NCI-H748 treated with DMSO at 0.1 percent for 48 hours (cell line): ENCODE data around the gene CHST11.

Source experiments
- DNase-seq: peaks from one replicate; lab custom pipeline; 2025; lab: John Stamatoyannopoulos, UW

The CHST11 gene

GRCh38 chr12:104631867-104632266, 175.1 kb downstream of the CHST11 start:
- no peak for DNase-seq

- DNase-seq = no peak
These were observed 176.0 kb downstream of the CHST11 start for GRCh38 chr12:104632724-104633201.

DNA sequence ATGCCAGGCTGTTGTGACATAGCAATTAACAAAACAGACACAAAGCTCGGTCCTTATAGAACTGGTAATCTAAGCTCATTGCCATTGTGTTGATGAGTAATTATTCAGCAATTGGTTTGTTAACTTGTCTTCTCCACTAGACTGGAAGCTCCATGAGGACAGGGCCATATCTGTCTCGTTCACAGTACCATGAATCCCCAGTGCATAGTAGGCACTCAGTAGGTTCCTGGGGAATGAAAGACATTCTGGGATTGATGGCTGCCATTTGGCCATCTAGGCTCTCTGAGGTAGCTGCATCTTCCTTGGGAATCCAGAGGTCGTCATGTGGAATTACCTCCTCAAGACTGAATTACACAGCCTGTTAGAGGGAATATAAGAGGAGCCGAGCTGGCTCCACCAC, 177.3 kb downstream of the CHST11 start:
- no peak for DNase-seq

DNA sequence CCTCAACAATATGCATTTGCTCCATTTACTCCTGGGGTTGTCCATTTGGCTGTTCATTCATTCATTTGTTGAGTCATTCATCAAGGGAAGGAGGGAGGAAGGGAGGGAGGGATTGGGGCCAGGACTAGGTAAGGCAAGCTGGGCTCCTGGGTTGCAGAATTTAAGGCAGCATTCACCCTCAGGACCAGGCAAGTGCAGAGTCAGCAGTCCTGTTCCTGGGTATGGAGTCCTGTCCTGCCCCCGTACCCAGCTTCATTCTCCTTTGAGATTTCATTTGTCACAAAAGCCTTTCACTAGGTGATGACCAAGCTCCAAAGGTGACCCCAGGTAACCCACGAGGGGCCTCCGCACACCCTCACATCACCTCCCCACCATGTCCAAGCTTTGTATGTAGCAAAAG, 178.1 kb downstream of the CHST11 start:
- DNase-seq = no peak

DNA sequence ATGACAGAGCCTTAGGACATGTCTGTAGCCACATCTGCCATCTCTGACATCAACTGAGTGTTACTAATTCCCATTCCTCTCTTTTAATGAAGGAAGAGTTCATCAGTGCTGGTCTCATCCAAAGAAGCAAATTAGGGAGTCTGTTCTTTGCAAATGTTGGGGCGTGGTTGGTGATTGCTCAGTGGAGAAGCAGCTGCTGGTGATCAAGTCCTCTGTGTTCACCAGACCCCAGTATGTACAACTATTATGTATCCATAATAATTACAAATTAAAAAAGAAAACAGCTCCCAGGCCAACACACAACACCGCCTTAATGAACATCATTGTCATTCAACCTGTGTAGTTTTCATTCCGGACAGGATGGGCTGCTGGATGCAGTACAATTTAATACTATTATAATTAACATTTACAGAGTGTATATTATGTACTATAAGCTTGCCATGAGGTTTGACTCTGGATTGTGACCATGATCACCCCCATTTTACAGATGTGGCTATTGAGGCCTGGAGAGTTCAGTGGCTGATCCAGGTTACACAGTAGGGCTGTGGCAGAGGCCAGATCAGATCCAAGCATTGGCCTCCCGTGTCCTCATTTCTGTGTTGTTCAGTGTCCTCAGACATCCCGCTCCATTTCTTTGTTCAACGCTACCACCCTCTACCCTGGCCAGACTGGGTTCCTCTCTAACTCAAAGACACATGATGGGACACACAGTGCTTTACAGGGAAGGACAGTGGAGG, 179.0 kb downstream of the CHST11 start:
- DNase-seq = no peak

- no peak for DNase-seq
These were observed 179.7 kb downstream of the CHST11 start for GRCh38 chr12:104636496-104636895.

GRCh38 chr12:104637604-104638003, 180.9 kb downstream of the CHST11 start:
- no peak for DNase-seq

GRCh38 chr12:104638218-104638850, 181.6 kb downstream of the CHST11 start:
- DNase-seq = no peak

DNA sequence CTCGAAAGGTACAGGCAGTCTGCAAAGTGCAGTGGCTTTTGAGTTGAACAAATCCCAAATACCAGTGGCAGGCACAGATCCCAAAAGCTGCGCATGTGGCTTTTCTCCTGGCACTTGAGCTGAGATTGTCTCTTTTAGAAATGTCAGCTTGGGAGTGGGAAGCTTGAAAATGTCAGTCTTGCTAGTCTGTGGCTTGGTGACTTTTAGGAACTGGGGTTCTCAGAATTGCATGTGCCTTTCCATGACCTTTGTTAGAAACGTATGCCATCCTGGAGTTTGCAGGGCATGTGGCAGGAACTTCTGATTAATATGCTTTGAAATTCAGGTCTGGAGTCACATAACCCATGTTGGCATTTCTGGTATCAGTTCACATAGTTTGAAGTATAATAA, 182.1 kb downstream of the CHST11 start:
- no peak for DNase-seq

- no peak for DNase-seq
These were observed 184.2 kb downstream of the CHST11 start for GRCh38 chr12:104640956-104641355.

GRCh38 chr12:104641862-104642261, 185.1 kb downstream of the CHST11 start:
- DNase-seq = no peak

DNA sequence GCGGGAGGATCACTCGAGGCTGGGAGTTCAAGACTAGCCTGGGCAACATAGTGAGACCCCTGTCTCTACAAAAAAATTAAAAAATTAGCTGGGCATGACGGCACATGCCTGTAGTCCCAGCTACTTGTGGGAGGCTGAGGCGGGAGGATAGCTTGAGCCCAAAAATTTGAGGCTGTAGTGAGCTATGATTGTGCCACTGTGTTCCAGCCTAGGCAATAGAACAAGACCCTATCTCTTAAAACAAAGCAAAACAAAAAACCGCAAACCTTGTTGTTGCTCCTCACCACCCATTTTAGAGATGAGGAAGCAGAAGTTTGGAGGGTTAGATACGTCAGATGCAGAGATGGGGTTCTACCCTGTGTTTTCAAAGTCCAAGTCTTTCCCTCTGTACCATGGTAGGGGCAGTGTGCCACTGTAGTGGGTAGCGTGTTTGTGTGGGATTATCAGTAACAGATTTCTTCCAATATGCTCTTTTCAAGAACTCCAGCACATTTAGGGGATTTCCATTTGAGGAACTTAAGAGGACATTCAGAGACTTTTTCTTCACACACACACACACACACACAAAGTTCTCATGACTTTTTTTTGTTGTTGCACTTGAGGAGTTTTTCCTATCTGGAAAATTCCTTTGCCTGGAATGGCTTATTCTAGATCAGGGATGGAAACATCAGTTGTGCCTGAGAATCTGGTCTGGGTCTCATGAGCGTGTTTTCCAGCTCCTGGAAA, 186.5 kb downstream of the CHST11 start:
- DNase-seq = no peak

DNA sequence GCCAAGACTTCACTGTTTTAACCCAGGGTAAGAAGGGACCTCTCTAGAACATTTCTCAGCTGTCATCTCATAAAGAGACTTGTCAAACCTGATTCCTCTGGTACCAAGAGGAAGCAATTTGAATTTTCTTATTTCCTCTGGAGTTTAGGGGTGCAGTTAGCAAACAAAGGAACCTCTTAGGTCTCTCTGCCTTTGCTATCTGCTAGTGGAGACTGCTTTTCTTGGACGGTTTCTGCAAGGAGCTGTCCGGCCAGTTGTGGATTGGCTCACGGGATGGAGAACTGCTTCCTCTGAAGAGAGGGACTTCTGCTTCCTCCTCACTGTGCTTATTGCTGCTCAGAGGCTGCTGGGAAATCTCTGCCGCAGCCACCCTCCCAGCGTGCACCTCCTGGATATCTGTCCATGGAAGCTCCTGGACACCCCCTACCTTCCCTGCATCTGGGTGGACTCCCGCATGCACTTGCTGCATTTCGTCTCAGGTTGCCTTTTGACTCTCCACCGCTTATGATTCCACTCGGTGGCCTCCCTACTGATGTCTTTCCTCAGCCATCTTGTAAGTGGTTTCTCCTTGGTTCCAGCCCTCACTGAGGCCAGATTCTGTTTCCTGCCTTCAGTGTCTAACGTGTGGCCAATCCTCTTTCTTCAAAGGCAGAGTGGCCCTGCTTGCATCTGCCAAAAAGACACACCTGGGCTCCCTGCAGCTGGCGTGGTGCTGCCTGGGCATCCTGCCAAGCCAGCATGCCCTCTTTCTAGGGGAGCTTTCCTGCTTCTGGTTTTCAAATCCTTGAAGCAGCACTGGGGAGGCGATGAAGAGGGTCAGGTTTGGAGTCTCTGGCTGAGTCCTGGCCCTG, 187.3 kb downstream of the CHST11 start:
- DNase-seq = peak; percentile 23

- DNase-seq = no peak
These were observed 192.0 kb downstream of the CHST11 start for GRCh38 chr12:104648756-104649155.

- no peak for DNase-seq
These were observed 192.6 kb downstream of the CHST11 start for GRCh38 chr12:104649217-104649824.

DNA sequence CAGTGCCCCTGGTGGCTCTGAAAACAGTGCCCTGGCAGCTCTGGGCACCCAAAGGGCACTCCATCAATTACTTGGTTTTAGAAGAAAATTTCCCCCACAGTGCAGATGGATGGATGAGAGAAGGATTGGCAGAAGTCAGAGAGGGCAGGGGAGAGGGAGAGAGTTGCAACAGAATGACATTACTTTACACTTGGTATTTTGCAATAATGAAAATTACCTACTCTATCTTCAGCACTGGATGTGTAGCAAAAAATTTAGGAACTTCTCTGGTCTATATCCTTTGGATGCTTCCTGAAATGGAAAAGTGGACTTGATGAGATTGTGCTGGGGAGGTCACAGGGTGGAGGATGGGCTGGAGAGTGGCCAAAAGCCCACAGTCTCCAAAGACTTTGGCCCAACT, 193.2 kb downstream of the CHST11 start:
- DNase-seq = no peak

- DNase-seq = no peak
These were observed 193.8 kb downstream of the CHST11 start for GRCh38 chr12:104650541-104650940.

DNA sequence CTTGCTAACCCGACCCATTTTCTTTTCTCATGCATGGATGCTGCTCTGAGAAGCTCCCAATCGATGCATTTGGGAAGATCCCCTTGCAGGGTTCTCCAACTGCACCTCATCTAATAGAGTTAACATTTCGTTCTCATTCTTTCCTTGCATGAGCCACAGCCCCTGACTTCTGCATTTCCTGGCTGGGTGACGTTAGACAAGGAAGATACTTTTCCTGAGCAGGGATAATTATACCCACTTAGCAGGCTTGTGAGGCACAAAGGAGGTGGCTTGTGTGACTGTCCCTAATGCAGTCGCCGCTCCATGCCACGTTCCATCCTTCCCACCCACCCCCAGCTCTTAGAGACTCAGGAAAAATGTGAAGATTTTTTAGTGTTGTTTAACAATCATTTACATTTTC, 195.1 kb downstream of the CHST11 start:
- peak; percentile 74 for DNase-seq

DNA sequence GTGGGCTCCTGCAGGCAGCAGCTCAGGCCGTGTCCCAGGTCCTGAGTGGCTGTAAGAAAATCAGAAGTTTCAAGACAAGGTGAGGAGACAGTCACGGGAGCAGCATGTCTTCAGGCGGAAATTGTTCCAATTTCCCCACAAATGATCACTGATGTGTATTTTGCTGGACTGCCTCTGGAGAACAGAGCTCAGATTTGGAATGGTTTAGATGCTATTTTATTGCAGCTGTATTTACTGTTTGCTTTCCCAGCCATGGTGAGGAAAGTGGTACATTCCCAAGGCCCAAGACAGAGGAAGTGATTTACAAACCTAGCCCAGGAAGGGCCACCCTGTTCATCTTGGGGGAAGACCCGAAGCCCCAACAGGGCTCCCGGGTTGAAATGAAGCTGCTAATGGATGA, 195.6 kb downstream of the CHST11 start:
- DNase-seq = no peak

DNA sequence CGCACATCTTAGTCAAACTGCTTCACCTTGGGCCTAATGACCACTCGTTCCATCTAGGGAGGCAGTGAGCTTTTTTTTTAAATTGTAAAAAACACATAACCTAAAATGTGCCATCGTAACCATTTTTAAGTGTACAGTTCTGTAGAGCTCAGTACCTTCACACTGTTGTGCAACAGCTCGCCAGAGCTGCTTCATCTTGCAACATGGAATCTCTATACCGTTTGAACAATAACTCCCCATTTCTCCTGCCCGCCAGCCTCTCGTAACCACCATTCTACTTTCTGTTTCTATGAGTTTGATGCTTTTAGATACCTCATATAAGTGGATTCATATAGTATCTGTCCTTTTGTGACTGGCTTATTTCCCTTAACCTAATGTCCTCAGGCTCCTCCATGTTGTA, 196.2 kb downstream of the CHST11 start:
- no peak for DNase-seq
